ENCODE measurements around the gene MYO3B. TPM values are rescaled to one million over a fixed set of nuclear protein-coding genes. Genes with fewer than 3 reads are reported as not detected.

Gene MYO3B
- total and polyA plus RNA-seq, 2 donors (not counting 3 experiments of a cell fraction or from before 2014, with no cell fraction given): 0.03 TPM; not detected in 1

DNA sequence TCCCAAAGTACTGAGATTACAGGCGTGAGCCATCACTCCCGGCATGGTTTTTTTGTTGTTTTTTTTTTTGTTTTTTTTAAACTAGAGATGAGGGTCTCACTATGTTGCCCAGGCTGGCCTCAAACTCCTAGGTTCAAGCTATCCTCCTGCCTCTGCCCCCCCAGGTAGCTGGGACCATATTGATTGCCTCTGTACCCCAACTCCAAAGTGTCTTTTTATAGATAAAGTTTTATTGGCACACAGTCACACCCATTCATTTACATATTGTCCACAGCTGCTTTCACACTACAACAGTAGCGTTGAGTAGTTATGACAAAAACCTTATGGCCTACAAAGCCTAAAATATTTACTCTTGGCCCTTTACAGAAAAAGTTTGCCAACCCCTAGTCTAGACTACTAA, 492.0 kb downstream of the MYO3B start:
- dilution Hi-C loops (cut with MboI; ENCODE audit: extremely low pct_ligation_motif_present, low sequenced_read_pairs): no loop called here
- no peak overlapping the region for H3K4me2 ChIP-seq (ENCODE audit: insufficient read depth, low read length)
- no peak overlapping the region for H3K27ac ChIP-seq (ENCODE audit: insufficient read depth, low read depth, low read length)
- intact Hi-C loops (cut with micrococcal nuclease): no loop called here
- H3K9me1 ChIP-seq (replicated peaks; ENCODE audit: control insufficient read depth, extremely low read depth, insufficient read depth, low read length): no peaks in the 10 kb centered on the region
- H3K4me1 ChIP-seq (ENCODE audit: control insufficient read depth, extremely low read depth, insufficient read depth, low read length): no peaks in the 10 kb centered on the region
- CTCF ChIA-PET: no interaction called here
- H3K9me3 ChIP-seq (replicated peaks; ENCODE audit: control insufficient read depth, insufficient read depth, low read length): no peaks in the 10 kb centered on the region
- no peak overlapping the region for H3K4me3 ChIP-seq (replicated peaks in 1 of 3; ENCODE audit: insufficient read depth in 1 of 3, low read depth in 1 of 3, low read length in 3 of 3)
- no peak overlapping the region for H3K9ac ChIP-seq (replicated peaks; ENCODE audit: extremely low read depth, insufficient read depth, low read length)
- H3K27me3 ChIP-seq (ENCODE audit: control insufficient read depth in 2 of 2, insufficient read depth in 2 of 2, low read length in 2 of 2): no peaks in the 10 kb centered on the region
- H3K79me2 ChIP-seq (ENCODE audit: control insufficient read depth, insufficient read depth, low read length): no peaks in the 10 kb centered on the region
- FAIRE-seq (no peak), DNase-seq (ENCODE audit: low read depth, low spot score) (no peak)
- POLR2A ChIA-PET: no interaction called here
- no peaks in the 10 kb centered on the region for H3K36me3 ChIP-seq (ENCODE audit: control insufficient read depth in 2 of 2, extremely low read depth in 1 of 2, insufficient read depth in 2 of 2, low read length in 2 of 2)
- H4K20me1 ChIP-seq (replicated peaks; ENCODE audit: control insufficient read depth, extremely low read depth, insufficient read depth, low read length): no peaks in the 10 kb centered on the region
- no TSS peak for BruUV-seq (replicated peaks)
- TF ChIP-seq, protein P1, sequence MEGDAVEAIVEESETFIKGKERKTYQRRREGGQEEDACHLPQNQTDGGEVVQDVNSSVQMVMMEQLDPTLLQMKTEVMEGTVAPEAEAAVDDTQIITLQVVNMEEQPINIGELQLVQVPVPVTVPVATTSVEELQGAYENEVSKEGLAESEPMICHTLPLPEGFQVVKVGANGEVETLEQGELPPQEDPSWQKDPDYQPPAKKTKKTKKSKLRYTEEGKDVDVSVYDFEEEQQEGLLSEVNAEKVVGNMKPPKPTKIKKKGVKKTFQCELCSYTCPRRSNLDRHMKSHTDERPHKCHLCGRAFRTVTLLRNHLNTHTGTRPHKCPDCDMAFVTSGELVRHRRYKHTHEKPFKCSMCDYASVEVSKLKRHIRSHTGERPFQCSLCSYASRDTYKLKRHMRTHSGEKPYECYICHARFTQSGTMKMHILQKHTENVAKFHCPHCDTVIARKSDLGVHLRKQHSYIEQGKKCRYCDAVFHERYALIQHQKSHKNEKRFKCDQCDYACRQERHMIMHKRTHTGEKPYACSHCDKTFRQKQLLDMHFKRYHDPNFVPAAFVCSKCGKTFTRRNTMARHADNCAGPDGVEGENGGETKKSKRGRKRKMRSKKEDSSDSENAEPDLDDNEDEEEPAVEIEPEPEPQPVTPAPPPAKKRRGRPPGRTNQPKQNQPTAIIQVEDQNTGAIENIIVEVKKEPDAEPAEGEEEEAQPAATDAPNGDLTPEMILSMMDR (IDR thresholded peaks at IDR 0.05; ENCODE audit: extremely low read depth in 1 of 2, insufficient read depth in 1 of 2, low read depth in 1 of 2, low read length in 2 of 2): no peak
- TF ChIP-seq JUN (IDR thresholded peaks at IDR 0.05; ENCODE audit: borderline replicate concordance, insufficient read depth, insufficient read length, low read depth) (no peak), POLR2A (IDR thresholded peaks at IDR 0.05; ENCODE audit: low read depth, low read length) (no peak)
- H2AFZ ChIP-seq (ENCODE audit: low read depth, low read length): no peak overlapping the region

DNA sequence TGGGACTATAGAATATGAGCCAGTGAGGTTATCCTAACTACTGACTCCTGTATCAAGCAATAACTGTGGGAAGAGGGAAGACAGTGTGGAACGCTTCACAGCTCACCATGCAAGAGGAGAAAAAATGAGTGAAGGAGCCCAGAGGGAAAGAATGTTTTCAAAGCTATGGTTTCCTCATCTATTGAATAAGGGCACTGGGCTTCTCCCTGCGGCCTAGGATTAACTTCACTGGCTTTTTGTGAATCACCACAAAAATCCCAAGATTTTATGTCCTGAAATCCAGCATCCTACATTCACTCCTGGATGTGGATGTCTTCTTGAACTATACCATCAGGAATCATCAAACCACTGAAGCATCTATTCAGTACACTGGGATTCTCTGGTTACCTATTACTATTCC, 492.7 kb downstream of the MYO3B start:
- Histone ChIP-seq H3K9me1 (replicated peaks; ENCODE audit: control insufficient read depth, extremely low read depth, insufficient read depth, low read length) (no peaks in the 10 kb centered on the region), H4K20me1 (replicated peaks; ENCODE audit: control insufficient read depth, extremely low read depth, insufficient read depth, low read length) (no peaks in the 10 kb centered on the region), H3K27ac (ENCODE audit: insufficient read depth, low read depth, low read length) (no peak overlapping the region), H3K9ac (replicated peaks; ENCODE audit: extremely low read depth, insufficient read depth, low read length) (no peak overlapping the region), H3K9me3 (replicated peaks; ENCODE audit: control insufficient read depth, insufficient read depth, low read length) (no peaks in the 10 kb centered on the region), H3K27me3 (ENCODE audit: control insufficient read depth in 2 of 2, insufficient read depth in 2 of 2, low read length in 2 of 2) (no peaks in the 10 kb centered on the region), H3K79me2 (ENCODE audit: control insufficient read depth, insufficient read depth, low read length) (no peaks in the 10 kb centered on the region), H2AFZ (ENCODE audit: low read depth, low read length) (no peak overlapping the region), H3K4me1 (ENCODE audit: control insufficient read depth, extremely low read depth, insufficient read depth, low read length) (no peaks in the 10 kb centered on the region), H3K4me2 (ENCODE audit: insufficient read depth, low read length) (no peak overlapping the region), H3K4me3 (replicated peaks in 1 of 3; ENCODE audit: insufficient read depth in 1 of 3, low read depth in 1 of 3, low read length in 3 of 3) (no peak overlapping the region), H3K36me3 (ENCODE audit: control insufficient read depth in 2 of 2, extremely low read depth in 1 of 2, insufficient read depth in 2 of 2, low read length in 2 of 2) (no peaks in the 10 kb centered on the region)
- ChIA-PET POLR2A (no interaction called here), CTCF (no interaction called here)
- dilution Hi-C loops (cut with MboI; ENCODE audit: extremely low pct_ligation_motif_present, low sequenced_read_pairs): no loop called here
- no peak for TF ChIP-seq EZH2 (IDR thresholded peaks at IDR 0.05; ENCODE audit: borderline replicate concordance, low read depth, low read length, severe bottlenecking)
- no peak for TF ChIP-seq GATA2 (IDR thresholded peaks at IDR 0.05; ENCODE audit: insufficient read depth, insufficient read length, low read depth, low read length)
- TF ChIP-seq POLR2AphosphoS5 (IDR thresholded peaks at IDR 0.05; ENCODE audit: insufficient read depth, low read depth, low read length): no peak
- TF ChIP-seq, protein P2, sequence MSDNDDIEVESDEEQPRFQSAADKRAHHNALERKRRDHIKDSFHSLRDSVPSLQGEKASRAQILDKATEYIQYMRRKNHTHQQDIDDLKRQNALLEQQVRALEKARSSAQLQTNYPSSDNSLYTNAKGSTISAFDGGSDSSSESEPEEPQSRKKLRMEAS (IDR thresholded peaks at IDR 0.05; ENCODE audit: insufficient read depth, insufficient read length): no peak
- no peak for TF ChIP-seq FOS (IDR thresholded peaks at IDR 0.05; ENCODE audit: borderline replicate concordance, insufficient read depth, low read length)
- no peak for TF ChIP-seq POLR2A (IDR thresholded peaks at IDR 0.05; ENCODE audit: low read depth, low read length)
- TF ChIP-seq, protein P1 (IDR thresholded peaks at IDR 0.05; ENCODE audit: extremely low read depth in 1 of 2, insufficient read depth in 1 of 2, low read depth in 1 of 2, low read length in 2 of 2): no peak
- DNase-seq (ENCODE audit: low read depth, low spot score) (no peak), FAIRE-seq (no peak)
- no TSS peak for BruUV-seq (replicated peaks)
- intact Hi-C loops (cut with micrococcal nuclease): no loop called here
